Measurements from ENCODE around the gene TNFRSF25. TPM values are rescaled to one million over a fixed set of nuclear protein-coding genes. Genes with fewer than 3 reads are reported as not detected.
A peak's percentile ranks its signal among the peaks of the same experiment; 100 is the strongest.

TNFRSF25 gene
- total and polyA plus RNA-seq, 2 experiments from 2014 or later: 13.6 to 25.3 TPM

- TF ChIP-seq POLR2AphosphoS5 (IDR thresholded peaks at IDR 0.05; ENCODE audit: low read depth) (no peak), STAT1 (IDR thresholded peaks at IDR 0.05; ENCODE audit: unreplicated experiment) (no peak), ETS1 (IDR thresholded peaks at IDR 0.05) (no peak), JUNB (IDR thresholded peaks at IDR 0.05; ENCODE audit: unreplicated experiment) (no peak), EZH2phosphoT487 (IDR thresholded peaks at IDR 0.05; ENCODE audit: unreplicated experiment) (no peak), NANOG (IDR thresholded peaks at IDR 0.05; ENCODE audit: borderline replicate concordance) (no peak)
These were observed 1.3 kb upstream of the TNFRSF25 start (continued) for GRCh38 chr1:6467224-6467623.

- H3K27me3 ChIP-seq (ENCODE audit: insufficient read depth): peaks cover 5% of the 10 kb centered on the region; the same call in 1 of the 2 replicates
- H2AFZ ChIP-seq: no peak overlapping the region
- DNase-seq (ENCODE audit: low spot score) (no peak), ATAC-seq (no peak)
- no peak overlapping the region; the same call in 1 of the 2 replicates for H3K4me2 ChIP-seq
- H3K9me3 Mint-ChIP-seq: no peaks in the 10 kb centered on the region; the same call in 2 of the 3 replicates
- H3K4me1 ChIP-seq (ENCODE audit: insufficient read depth): peaks cover 2% of the 10 kb centered on the region; the same call in 1 of the 2 replicates
- H3K4me3 Mint-ChIP-seq: peak overlapping the region; percentile 27; the same call in 2 of the 3 replicates
- H3K79me2 ChIP-seq (replicated peaks; ENCODE audit: insufficient read depth): no peaks in the 10 kb centered on the region
- peaks cover 13% of the 10 kb centered on the region for H3K27me3 Mint-ChIP-seq (ENCODE audit: insufficient read depth, low read depth, poor library complexity)
- H3K27ac Mint-ChIP-seq: no peak overlapping the region
- peaks cover 3% of the 10 kb centered on the region; the same call in 1 of the 2 replicates for H4K20me1 ChIP-seq (replicated peaks; ENCODE audit: insufficient read depth)
- no peaks in the 10 kb centered on the region for H3K36me3 ChIP-seq (ENCODE audit: insufficient read depth)
- H3K27ac ChIP-seq (ENCODE audit: low read depth): no peak overlapping the region
- H3K9me2 ChIP-seq (ENCODE audit: insufficient read depth): no peaks in the 10 kb centered on the region
- peaks cover 7% of the 10 kb centered on the region for H3K4me1 Mint-ChIP-seq
- H3K36me3 Mint-ChIP-seq (ENCODE audit: low read depth): peaks cover 33% of the 10 kb centered on the region
- H3F3A ChIP-seq (replicated peaks; ENCODE audit: low read depth): peaks cover 15% of the 10 kb centered on the region; the same call in 1 of the 2 replicates
- no peak overlapping the region for H3K4me3 ChIP-seq
- no peak for TF ChIP-seq JUNB (IDR thresholded peaks at IDR 0.05; ENCODE audit: unreplicated experiment)
- no peak for TF ChIP-seq REST (IDR thresholded peaks at IDR 0.05; ENCODE audit: unreplicated experiment)
- no peak for TF ChIP-seq CTCF (conservative IDR thresholded peaks at IDR 0.05; ENCODE audit: low read depth in 2 of 2)
- TF ChIP-seq NANOG (IDR thresholded peaks at IDR 0.05; ENCODE audit: borderline replicate concordance): no peak
- TF ChIP-seq ZNF462 (CRISPR knock-in tag; IDR thresholded peaks at IDR 0.05): no peak
- TF ChIP-seq EZH2phosphoT487 (IDR thresholded peaks at IDR 0.05; ENCODE audit: unreplicated experiment): no peak
- no peak for TF ChIP-seq STAT1 (IDR thresholded peaks at IDR 0.05; ENCODE audit: unreplicated experiment)
- no peak for TF ChIP-seq EZH2 (IDR thresholded peaks at IDR 0.05; ENCODE audit: low read depth, unreplicated experiment)
- TF ChIP-seq CREB1 (CRISPR knock-in tag; IDR thresholded peaks at IDR 0.05; ENCODE audit: low read depth): no peak
- no peak for TF ChIP-seq ZNF331 (CRISPR knock-in tag; IDR thresholded peaks at IDR 0.05; ENCODE audit: low read depth)
- no peak for TF ChIP-seq POLR2AphosphoS5 (IDR thresholded peaks at IDR 0.05; ENCODE audit: low read depth)
These were observed 778 bp upstream of the TNFRSF25 start for GRCh38 chr1:6466751-6467150.

All from GM23338 (cell line).